ENCODE data around the gene SUN2. TPM values are rescaled to one million over a fixed set of nuclear protein-coding genes. Genes with fewer than 3 reads are reported as not detected.

SUN2 gene
- total RNA-seq, 6 donors from 2014 or later: 191 to 436 (median 275) TPM

DNA sequence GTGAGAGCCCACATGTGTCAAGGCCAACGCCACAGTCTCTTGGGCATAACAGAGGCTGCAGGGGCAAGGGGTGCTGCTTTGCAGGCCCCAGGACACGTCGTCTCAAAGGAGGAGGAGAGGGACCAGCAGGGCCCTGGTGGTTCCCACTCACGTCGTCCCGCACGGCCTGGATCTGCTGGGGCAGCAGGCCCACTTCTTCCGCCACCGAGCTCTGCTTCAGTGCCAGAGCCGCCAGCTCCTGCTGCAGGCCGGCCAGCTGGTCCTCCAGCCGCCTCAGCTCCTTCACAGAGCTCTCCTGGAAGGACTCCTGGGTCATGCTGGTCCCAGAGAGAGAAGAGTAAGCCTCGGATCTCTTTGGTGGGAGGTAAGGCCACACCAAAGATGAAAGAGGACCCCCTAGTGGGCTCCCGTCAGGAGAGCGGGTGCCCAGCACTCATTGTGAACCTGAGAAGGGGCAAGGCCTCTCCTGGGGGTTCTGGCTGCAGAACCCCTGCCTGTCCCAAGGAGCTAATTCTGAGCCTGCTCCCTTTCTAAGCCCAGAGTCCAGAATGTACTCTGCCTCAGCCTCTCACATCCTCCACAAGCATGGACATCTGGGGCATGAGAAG, 15.6 kb downstream of the SUN2 start:
- no peaks in the 10 kb centered on the region for H3K27me3 ChIP-seq
- H3K4me1 ChIP-seq: peaks cover 3 to 10% (median 6%) of the 10 kb centered on the region in 4 donors
- whole genome bisulfite sequencing, 2 donors: 90 to 93% methylated on average over 10 to 15 of the region's 15 CpGs
- ATAC-seq (ENCODE audit: low FRiP score in 2 of 2): no peak
- H3K9me3 ChIP-seq: no peaks in the 10 kb centered on the region
- peaks cover 71 to 100% (median 99%) of the 10 kb centered on the region in 4 donors for H3K36me3 ChIP-seq
- H3K27ac ChIP-seq: no peak overlapping the region
- no peak for DNase-seq
- H3K4me3 ChIP-seq: no peak overlapping the region
- TF ChIP-seq EP300 (IDR thresholded peaks at IDR 0.05) (no peak), POLR2A (IDR thresholded peaks at IDR 0.05) (no peak), POLR2AphosphoS5 (IDR thresholded peaks at IDR 0.05) (no peak)
- TF ChIP-seq, protein P1, sequence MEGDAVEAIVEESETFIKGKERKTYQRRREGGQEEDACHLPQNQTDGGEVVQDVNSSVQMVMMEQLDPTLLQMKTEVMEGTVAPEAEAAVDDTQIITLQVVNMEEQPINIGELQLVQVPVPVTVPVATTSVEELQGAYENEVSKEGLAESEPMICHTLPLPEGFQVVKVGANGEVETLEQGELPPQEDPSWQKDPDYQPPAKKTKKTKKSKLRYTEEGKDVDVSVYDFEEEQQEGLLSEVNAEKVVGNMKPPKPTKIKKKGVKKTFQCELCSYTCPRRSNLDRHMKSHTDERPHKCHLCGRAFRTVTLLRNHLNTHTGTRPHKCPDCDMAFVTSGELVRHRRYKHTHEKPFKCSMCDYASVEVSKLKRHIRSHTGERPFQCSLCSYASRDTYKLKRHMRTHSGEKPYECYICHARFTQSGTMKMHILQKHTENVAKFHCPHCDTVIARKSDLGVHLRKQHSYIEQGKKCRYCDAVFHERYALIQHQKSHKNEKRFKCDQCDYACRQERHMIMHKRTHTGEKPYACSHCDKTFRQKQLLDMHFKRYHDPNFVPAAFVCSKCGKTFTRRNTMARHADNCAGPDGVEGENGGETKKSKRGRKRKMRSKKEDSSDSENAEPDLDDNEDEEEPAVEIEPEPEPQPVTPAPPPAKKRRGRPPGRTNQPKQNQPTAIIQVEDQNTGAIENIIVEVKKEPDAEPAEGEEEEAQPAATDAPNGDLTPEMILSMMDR (IDR thresholded peaks at IDR 0.05): no peak

DNA sequence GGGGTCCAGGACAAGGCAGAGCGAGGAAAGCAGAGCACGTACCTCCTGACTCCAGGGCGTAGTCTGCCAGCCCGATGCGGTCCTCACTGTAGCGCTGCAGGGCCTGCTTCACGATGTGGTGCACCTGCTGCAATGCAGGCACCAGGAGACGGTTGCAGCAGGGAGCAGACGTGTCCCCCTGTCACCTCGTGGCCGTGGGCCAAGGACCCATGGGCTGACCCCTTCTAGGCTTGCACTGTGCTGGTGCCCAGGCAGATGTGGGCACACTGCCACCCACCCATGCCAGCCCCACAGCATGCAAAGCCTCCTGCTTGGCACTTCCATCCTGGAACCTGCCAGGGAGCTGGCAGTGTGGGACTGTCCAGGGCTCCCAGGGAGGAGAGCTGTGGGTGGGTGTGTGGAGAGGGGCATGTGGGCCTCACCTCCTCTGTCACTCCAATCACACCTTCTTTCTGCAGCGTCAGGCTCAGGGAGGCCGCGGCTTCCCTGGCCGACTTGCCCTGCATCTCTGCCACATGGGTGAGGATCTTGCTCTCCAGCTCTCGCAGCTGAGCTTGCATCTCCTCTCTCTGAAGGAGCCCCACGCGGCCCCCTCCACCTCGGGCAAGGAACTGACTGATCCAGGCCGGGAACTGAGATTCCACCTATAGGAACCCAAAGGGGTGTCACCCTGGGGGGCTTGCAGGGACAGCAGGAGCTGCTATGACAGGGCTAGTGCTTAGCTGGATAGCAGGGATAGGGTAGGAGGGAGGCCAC, 16.3 kb downstream of the SUN2 start:
- TF ChIP-seq POLR2AphosphoS5 (IDR thresholded peaks at IDR 0.05): no peak
- DNase-seq (no peak), ATAC-seq (ENCODE audit: low FRiP score in 2 of 2) (no peak)
- peaks cover 63 to 100% (median 95%) of the 10 kb centered on the region in 4 donors for H3K36me3 ChIP-seq
- 88 to 90% methylated on average over 5 to 19 of the region's 20 CpGs for WGBS, 2 donors
- H3K27ac ChIP-seq: no peak overlapping the region
- no peak overlapping the region for H3K4me3 ChIP-seq
- H3K9me3 ChIP-seq: no peaks in the 10 kb centered on the region
- no peaks in the 10 kb centered on the region for H3K27me3 ChIP-seq
- peaks cover 3 to 14% (median 7%) of the 10 kb centered on the region in 4 donors for H3K4me1 ChIP-seq

DNA sequence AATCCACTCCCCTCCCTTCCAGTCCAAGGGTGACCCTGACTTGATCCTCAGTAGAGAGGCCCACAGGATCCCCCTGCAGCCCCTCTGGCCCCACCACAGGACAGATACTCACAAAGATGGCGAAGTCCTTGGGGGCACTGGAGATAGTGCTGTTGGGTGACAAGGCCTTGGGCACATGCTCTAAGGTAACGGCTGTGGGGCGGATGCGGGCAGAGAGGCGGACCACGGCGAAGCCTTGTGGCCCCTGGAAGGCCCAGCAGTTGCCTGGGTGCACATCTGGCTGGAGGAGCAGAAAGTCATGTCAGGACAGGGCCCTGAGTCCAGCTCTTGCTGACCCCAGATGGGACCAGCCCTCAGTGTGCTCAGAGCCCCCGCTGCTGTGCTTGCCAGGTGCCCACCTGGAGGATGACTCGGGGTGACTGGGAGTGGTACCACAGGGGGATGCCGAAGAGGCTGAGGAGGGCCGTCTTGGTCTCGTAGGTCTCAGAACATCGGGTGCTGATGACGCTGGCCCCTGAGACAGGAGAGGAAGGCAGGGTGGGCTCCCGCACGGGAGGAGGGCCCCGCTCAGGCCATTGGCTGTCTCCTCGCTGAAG, 17.2 kb downstream of the SUN2 start:
- H3K4me3 ChIP-seq: no peak overlapping the region
- ATAC-seq (ENCODE audit: low FRiP score in 2 of 2) (no peak), DNase-seq (no peak)
- 95 to 100% methylated on average over 4 to 18 of the region's 18 CpGs for WGBS, 2 donors
- TF ChIP-seq POLR2A (IDR thresholded peaks at IDR 0.05) (no peak), POLR2AphosphoS5 (IDR thresholded peaks at IDR 0.05) (no peak), EP300 (IDR thresholded peaks at IDR 0.05) (no peak)
- TF ChIP-seq, protein P1 (IDR thresholded peaks at IDR 0.05): no peak
- no peaks in the 10 kb centered on the region for H3K9me3 ChIP-seq
- no peaks in the 10 kb centered on the region for H3K27me3 ChIP-seq
- H3K27ac ChIP-seq: no peak overlapping the region
- H3K36me3 ChIP-seq: peaks cover 60 to 100% (median 90%) of the 10 kb centered on the region in 4 donors
- peaks cover 7 to 23% (median 12%) of the 10 kb centered on the region in 4 donors for H3K4me1 ChIP-seq

DNA sequence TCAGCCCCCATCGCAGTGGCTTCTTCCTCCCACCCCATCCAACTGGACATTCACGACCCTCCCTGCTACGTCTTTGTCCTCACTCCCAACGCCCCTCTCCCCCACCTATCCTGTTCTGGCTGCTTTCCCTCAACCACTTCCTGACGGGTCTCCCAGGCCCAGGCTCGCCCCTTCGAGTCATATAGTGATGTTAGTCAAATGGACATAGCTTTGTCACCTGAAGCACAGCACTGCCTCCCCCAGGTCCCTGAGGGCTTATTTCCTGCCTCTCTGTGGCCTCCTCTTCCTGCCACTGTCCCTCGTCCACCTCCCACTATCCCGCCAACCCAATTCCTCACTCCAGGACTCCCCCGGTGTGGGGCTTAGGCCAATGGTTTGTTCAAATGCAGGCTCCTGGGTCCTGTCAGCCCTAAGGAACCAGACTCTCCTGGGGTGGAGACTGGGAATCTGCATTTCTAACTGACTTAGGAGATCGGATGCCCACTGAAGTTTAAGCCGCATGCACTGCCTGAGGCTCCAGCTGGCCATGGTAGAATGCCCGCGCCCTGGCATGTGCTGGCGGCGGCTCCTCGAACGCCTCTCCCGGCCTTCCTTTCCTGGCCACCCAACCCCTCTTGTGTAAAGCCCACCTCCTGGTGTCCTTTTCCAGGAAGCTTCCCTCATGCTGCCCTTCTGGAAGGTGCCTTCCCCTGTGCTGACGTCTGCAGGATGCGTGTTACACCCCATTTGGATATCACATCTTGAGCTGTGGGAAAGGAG, 18.3 kb downstream of the SUN2 start:
- H3K36me3 ChIP-seq: peaks cover 53 to 100% (median 82%) of the 10 kb centered on the region in 4 donors
- H3K27ac ChIP-seq: no peak overlapping the region
- peaks cover 15 to 31% (median 21%) of the 10 kb centered on the region in 4 donors for H3K4me1 ChIP-seq
- no peak for DNase-seq
- H3K27me3 ChIP-seq: no peaks in the 10 kb centered on the region
- WGBS, 2 donors: 80 to 83% methylated on average over 19 to 21 of the region's 21 CpGs
- TF ChIP-seq POLR2A (IDR thresholded peaks at IDR 0.05) (no peak), EP300 (IDR thresholded peaks at IDR 0.05) (no peak), POLR2AphosphoS5 (IDR thresholded peaks at IDR 0.05) (no peak)
- TF ChIP-seq, protein P1 (IDR thresholded peaks at IDR 0.05): no peak
- ATAC-seq (ENCODE audit: low FRiP score in 2 of 2): no peak
- no peak overlapping the region for H3K4me3 ChIP-seq
- H3K9me3 ChIP-seq: no peaks in the 10 kb centered on the region

DNA sequence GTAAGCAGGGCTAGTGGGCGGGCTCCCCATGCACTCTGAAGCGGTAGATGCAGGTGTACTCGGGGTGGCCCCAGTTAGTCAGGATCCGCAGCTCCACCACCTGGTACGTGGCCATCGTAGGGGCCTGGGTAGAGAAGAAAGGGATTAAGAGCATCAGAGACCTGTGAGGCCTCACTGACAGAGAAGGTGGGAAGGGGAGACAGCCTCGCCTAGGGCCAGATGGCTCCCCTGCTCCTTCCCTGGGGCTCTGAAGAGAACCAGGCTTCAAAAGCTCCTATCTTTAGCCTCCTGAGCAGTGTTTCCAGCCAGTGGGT, 19.6 kb downstream of the SUN2 start:
- Histone ChIP-seq H3K4me3 (no peak overlapping the region), H3K4me1 (peaks cover 15 to 31% (median 22%) of the 10 kb centered on the region in 4 donors), H3K9me3 (no peaks in the 10 kb centered on the region), H3K27ac (no peak overlapping the region), H3K27me3 (no peaks in the 10 kb centered on the region), H3K36me3 (peaks cover 41 to 100% (median 79%) of the 10 kb centered on the region in 4 donors)
- WGBS, 2 donors: 88 to 94% methylated on average over 6 to 7 of the region's 7 CpGs
- TF ChIP-seq, protein P1 (IDR thresholded peaks at IDR 0.05): no peak
- no peak for TF ChIP-seq EP300 (IDR thresholded peaks at IDR 0.05)
- no peak for TF ChIP-seq POLR2A (IDR thresholded peaks at IDR 0.05)
- TF ChIP-seq POLR2AphosphoS5 (IDR thresholded peaks at IDR 0.05): no peak
- ATAC-seq (ENCODE audit: low FRiP score in 2 of 2) (no peak), DNase-seq (no peak)

All from upper lobe of left lung (tissue), 6 donors.